SU-DHL-6 (cell line): ENCODE results near the gene OR10A3.

Experiments used
- EZH2phosphoT487 ChIP-seq: fragments of 200-600 bp; sonication (generic), shearing (Covaris generic); conservative IDR thresholded peaks from 2 replicates; pipeline ENCODE4 v1.6.1; 2018; ENCODE audit warnings: mild to moderate bottlenecking, antibody characterized with exemption, low read length, moderate library complexity, mixed read lengths
- TF ChIP-seq, protein P1 (sequence below): fragments of 200-600 bp; sonication (generic); IDR thresholded peaks from one replicate; pipeline ENCODE4 v1.5.1; 2017; ENCODE audit warnings: antibody characterized with exemption, mild to moderate bottlenecking, low read length, moderate library complexity; ENCODE audit not compliant: insufficient read depth, poor library complexity, severe bottlenecking

DNA sequence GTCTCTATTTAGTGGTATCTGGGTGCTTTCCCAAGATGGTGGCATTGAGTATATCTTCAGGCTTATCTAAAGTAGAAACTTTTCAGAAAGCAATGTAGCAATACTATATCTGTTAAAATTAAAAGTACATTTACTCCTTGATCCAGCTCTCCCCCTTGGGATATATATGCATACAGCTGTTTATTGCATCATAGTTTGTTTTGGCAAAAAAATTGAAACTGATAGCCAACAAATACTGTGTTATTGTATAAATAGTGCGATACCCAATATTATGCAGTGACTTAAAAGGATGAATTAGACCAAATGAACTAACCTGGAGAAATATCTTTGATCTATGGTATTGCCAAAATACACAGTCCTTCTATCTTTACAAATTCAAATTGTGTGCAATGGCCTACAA, 8.4 kb upstream of the OR10A3 start:
- TF ChIP-seq, protein P1, sequence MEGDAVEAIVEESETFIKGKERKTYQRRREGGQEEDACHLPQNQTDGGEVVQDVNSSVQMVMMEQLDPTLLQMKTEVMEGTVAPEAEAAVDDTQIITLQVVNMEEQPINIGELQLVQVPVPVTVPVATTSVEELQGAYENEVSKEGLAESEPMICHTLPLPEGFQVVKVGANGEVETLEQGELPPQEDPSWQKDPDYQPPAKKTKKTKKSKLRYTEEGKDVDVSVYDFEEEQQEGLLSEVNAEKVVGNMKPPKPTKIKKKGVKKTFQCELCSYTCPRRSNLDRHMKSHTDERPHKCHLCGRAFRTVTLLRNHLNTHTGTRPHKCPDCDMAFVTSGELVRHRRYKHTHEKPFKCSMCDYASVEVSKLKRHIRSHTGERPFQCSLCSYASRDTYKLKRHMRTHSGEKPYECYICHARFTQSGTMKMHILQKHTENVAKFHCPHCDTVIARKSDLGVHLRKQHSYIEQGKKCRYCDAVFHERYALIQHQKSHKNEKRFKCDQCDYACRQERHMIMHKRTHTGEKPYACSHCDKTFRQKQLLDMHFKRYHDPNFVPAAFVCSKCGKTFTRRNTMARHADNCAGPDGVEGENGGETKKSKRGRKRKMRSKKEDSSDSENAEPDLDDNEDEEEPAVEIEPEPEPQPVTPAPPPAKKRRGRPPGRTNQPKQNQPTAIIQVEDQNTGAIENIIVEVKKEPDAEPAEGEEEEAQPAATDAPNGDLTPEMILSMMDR = no peak
- no peak for TF ChIP-seq EZH2phosphoT487
